Stimulated activated naive CD8-positive, alpha-beta T cell treated with anti-CD3 and anti-CD28 coated beads, Interleukin-15, Interleukin-2, amounts not matched to agents 100 ng/mL and 50 ng/mL, for 24 hours (primary cell): Measurements from ENCODE around the gene BCL7B.
"Not testable (repeated sequence)": the region's sequence is repeated elsewhere in the genome, so short reads cannot be mapped to it uniquely, and the experiment has no call there.

ENCODE experiments used
- H3K27ac Mint-ChIP-seq: one replicate; pipeline ENCODE4 v1.8.0; 2021; ENCODE audit warnings: mild to moderate bottlenecking, mixed read lengths
- H3K27me3 Mint-ChIP-seq: one replicate; pipeline ENCODE4 v1.8.0; 2021; ENCODE audit warnings: mixed read lengths
- H3K36me3 Mint-ChIP-seq: one replicate; pipeline ENCODE4 v1.8.0; 2021; ENCODE audit warnings: low read depth, mixed read lengths
- H3K4me1 Mint-ChIP-seq: one replicate; pipeline ENCODE4 v1.8.0; 2021; ENCODE audit warnings: low read depth, mixed read lengths
- H3K4me3 Mint-ChIP-seq: one replicate; pipeline ENCODE4 v1.8.0; 2021; ENCODE audit warnings: mild to moderate bottlenecking, mixed read lengths
- H3K9me3 Mint-ChIP-seq: one replicate; pipeline ENCODE4 v1.8.0; 2021; ENCODE audit warnings: mixed read lengths

The BCL7B gene

DNA sequence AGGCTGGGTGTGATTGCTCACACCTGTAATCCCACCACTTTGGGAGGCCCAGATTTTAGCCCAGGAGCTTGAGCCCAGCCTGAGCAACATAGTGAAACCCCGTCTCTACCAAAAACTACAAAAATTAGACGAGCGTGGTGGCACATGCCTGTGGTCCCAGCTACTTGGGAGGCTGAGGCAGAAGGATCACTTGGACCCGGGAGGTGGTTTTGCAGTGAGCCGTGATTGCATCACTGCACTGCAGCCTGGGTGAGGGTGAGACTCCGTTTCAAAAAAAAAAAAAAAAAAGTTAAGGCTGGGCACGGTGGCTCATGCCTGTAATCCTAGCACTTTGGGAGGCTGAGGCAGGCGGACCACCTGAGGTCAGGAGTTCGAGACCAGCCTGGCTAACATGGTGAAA lies 23.5 kb upstream of the BCL7B start:
- not testable (repeated sequence) for H3K27ac Mint-ChIP-seq, H3K9me3 Mint-ChIP-seq, H3K4me3 Mint-ChIP-seq, H3K27me3 Mint-ChIP-seq, H3K36me3 Mint-ChIP-seq
- peaks cover 30% of the 10 kb centered on the region for H3K4me1 Mint-ChIP-seq

DNA sequence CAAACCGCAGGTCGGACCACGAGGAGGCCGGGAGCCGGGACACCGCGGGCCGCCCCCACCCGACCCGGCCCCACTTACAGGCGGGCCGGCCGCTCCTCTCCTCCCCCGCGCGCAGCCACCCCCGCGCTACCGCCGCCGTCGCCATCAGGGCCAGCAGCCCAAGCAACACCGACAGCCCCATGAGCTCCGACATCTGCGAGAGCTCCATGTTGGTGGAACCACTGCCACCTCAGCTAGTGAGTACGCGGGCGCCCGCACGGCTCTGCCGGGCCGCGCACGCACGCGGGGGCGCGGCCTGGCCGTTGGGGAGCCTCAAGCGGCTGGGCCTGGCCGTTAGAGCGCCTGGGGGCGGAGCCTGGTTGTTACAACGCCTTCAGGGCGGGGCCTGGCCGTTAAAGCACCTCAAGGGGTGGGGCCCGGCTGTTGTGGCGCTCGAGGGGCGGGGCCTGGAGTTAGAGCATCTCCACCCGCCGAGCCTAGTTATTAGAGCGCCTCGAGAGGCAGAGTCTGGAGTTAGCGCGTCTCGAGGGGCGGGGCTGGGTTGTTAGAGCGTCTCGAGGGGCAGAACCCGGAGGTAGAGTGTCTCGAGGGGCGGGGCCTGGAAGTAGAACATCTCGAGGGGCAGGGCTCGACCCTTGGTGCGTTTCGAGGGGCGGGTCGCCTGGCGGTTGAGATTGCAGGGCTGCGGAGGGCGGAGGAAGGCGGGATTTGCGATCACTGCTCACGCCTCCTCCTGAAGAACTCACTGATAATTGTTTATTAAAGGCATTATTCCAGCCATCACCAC lies 21.0 kb upstream of the BCL7B start, which contains the start of gene TBL2:
TSS of gene TBL2 (minus strand) at position 238 of the 787 bp plus-strand sequence. CDS start at position 208, 30 bp downstream.
- Mint-ChIP-seq H3K4me1 (peaks cover 30% of the 10 kb centered on the region), H3K36me3 (peaks cover 14% of the 10 kb centered on the region), H3K27ac (peak within 1 kb of the TSS; percentile 99), H3K9me3 (no peaks in the 10 kb centered on the region), H3K27me3 (no peaks in the 10 kb centered on the region), H3K4me3 (peak within 1 kb of the TSS; percentile 94)

DNA sequence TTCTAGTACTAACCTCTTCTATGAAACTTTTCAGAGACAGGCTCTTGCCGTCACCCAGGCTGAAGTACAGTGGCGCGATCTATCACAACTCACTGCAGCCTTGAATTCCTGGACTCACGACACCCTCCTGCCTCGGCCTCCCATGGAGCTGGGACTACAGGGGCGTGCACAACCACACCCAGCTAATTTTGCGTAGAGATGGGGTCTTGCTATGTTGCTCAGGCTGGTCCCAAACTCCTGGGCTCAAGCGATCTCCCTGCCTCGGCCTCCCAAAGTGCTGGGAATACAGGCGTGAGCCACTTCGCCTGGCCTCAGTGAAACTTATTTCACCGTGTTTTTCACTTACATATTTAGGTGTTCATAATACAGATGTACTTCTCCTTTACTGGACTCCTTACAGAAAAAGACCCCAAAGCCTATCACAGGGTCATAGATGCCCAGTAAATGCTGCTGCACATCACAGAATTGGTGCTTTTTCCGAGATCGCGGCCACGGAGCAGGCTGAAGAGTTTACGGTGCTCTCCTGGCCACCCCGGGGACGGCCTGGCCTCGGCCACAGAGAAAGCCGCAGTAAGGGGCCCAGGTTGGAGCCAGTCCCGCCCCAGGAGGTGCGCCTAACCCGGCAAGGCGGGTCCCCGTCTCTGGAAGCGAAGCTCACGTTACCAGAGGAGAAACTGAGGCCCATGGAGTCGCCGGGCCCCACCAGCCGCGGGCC lies 20.3 kb upstream of the BCL7B start:
- H3K27me3 Mint-ChIP-seq, result no peaks in the 10 kb centered on the region
- peak overlapping the region; percentile 94 for H3K4me3 Mint-ChIP-seq
- H3K4me1 Mint-ChIP-seq, result peaks cover 30% of the 10 kb centered on the region
- no peaks in the 10 kb centered on the region for H3K9me3 Mint-ChIP-seq
- H3K36me3 Mint-ChIP-seq, result peaks cover 17% of the 10 kb centered on the region
- peak overlapping the region; percentile 97 for H3K27ac Mint-ChIP-seq

DNA sequence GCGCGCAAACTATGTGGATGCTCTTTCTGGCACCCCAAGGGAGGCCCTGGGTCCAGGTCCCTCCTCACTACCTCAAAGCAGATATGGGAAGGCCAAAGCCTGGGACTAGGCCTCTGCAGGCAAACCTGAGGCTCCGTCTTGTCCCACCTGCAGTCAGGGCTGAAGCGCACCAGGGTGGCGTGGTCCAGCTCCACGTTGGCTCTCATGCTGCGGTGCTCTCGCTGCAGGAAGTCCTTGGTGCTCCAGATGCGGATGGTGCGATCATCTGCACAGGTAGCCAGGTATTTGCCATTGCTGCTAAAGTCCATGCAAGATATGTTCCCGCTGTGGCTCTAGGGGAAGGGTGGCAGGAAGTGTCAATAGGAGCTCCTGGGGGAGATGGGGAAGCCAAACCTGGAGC lies 16.3 kb upstream of the BCL7B start:
- no peak overlapping the region for H3K4me3 Mint-ChIP-seq

DNA sequence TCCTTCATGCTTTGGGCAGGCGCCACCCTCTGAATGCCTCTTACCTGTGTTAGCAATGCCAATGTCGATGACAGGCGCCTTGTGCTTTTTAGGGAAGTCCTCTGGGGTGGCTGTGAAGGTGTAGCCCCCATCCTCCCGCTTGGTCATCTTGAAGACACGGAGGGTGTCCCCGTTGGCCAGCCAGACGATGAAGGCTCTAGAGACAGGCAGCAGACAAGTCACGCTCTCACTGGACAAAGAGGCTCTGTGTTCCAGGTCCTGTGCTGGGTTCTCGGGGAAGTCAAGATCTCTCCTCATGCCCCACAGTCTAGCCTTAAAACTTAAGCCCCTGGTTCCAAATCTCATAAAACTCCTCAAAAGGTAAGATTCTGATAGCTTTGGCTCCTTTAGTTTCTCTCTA lies 15.8 kb upstream of the BCL7B start:
- no peaks in the 10 kb centered on the region for H3K9me3 Mint-ChIP-seq
- no peak overlapping the region for H3K4me3 Mint-ChIP-seq
- no peaks in the 10 kb centered on the region for H3K27me3 Mint-ChIP-seq
- H3K4me1 Mint-ChIP-seq, result peaks cover 17% of the 10 kb centered on the region
- H3K36me3 Mint-ChIP-seq, result peaks cover 51% of the 10 kb centered on the region
- H3K27ac Mint-ChIP-seq, result no peak overlapping the region

More for the DNA sequence above, 16.3 kb upstream of the BCL7B start:
- Mint-ChIP-seq H3K4me1 (peaks cover 20% of the 10 kb centered on the region), H3K36me3 (peaks cover 50% of the 10 kb centered on the region), H3K27me3 (no peaks in the 10 kb centered on the region), H3K9me3 (no peaks in the 10 kb centered on the region), H3K27ac (no peak overlapping the region)

DNA sequence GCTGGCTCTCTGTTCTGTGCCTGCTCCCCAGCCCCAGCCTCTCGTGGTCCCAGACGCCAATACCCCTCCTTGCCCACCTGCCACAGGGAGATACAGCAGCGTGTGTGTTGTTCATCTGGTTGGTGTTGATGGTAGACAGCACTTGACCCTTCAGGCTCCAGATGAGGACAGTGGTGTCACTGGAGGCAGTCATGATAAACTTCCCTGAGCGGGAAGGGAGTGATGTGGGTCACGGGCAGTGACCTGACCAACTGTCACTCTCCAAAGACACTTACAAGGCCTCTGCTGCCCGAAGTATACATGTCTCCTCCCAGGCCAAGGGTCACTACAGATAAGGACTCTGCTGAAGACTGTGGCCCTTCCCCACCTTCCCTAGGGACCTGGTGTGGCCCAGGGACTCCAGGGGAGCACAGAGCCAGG lies 15.3 kb upstream of the BCL7B start:
- no peak overlapping the region for H3K27ac Mint-ChIP-seq
- no peaks in the 10 kb centered on the region for H3K27me3 Mint-ChIP-seq
- H3K4me1 Mint-ChIP-seq, result peaks cover 17% of the 10 kb centered on the region
- H3K9me3 Mint-ChIP-seq, result no peaks in the 10 kb centered on the region
- no peak overlapping the region for H3K4me3 Mint-ChIP-seq
- peaks cover 51% of the 10 kb centered on the region for H3K36me3 Mint-ChIP-seq

DNA sequence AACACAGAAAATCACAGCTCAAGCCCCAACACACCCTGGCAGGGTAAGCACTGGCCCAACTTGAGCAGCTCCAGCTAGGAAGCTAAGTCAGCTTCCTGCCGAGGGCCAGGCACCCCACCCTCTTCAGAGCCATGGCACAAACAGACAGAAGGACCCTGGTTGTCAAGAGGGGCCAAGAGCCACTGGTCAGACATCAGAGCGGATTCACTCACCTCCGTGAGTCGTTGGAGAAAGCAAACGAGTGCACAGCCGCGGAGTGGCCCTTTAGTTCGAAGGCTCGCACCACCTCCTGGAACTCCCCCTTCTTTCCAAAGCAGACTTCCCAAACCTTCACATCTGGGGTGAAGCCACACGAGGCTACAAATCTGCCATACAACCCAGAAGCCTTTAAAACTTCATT lies 13.5 kb upstream of the BCL7B start:
- H3K36me3 Mint-ChIP-seq, result peaks cover 46% of the 10 kb centered on the region

DNA sequence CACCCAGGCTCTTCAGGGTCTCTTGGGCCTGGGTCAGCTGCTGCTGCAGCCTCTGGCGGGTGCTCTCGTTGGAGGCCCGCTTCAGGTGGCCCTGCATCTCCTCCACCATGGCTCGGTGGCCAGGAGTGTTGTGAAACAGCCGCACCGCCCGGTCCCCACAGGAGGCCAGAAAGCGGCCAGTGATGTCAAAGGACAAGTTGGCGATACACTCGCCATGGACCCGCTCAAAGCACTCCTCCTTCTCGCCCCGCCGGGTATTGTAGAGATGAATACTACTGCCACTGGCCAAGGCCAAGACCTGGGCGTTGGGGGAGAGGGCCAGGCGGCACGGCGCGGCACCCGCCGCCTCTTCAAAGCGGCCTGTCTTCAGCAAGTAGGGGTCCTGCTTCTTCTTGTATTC lies 13.0 kb upstream of the BCL7B start:
- Mint-ChIP-seq H3K36me3 (peaks cover 46% of the 10 kb centered on the region), H3K4me1 (peaks cover 20% of the 10 kb centered on the region), H3K9me3 (no peaks in the 10 kb centered on the region), H3K27ac (no peak overlapping the region), H3K27me3 (no peaks in the 10 kb centered on the region), H3K4me3 (no peak overlapping the region)

More for the DNA sequence above, 13.5 kb upstream of the BCL7B start:
- Mint-ChIP-seq H3K27ac (no peak overlapping the region), H3K9me3 (no peaks in the 10 kb centered on the region), H3K4me3 (no peak overlapping the region), H3K27me3 (no peaks in the 10 kb centered on the region), H3K4me1 (peaks cover 15% of the 10 kb centered on the region)

DNA sequence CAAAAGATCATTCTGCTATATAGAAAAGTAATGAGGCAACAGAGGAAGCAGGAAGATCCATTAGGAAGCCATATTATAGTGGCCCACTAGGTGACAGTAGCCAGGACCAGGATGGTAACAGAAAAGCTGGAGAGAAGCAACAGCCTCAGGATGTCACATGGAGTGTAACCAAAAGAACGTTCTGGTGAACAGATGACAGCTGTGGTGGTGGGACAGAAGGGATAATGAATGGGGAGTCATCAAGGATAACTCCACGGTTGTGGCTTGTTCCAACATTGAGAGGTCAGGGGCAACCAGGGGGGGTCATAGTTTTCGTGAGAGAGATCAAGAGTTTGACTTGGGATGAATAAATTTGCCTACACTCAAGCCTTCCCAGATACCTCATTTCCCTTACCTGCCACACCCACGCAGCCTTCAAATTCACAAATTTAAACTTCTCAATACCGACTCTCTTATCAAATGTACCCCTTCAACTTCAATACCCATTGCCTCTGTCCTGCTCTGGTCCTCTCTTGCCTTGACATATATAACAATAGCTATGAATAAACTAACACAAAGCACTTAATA lies 11.6 kb upstream of the BCL7B start:
- Mint-ChIP-seq H3K4me1 (peaks cover 23% of the 10 kb centered on the region), H3K4me3 (no peak overlapping the region), H3K27ac (no peak overlapping the region), H3K27me3 (no peaks in the 10 kb centered on the region), H3K36me3 (peaks cover 41% of the 10 kb centered on the region), H3K9me3 (no peaks in the 10 kb centered on the region)

DNA sequence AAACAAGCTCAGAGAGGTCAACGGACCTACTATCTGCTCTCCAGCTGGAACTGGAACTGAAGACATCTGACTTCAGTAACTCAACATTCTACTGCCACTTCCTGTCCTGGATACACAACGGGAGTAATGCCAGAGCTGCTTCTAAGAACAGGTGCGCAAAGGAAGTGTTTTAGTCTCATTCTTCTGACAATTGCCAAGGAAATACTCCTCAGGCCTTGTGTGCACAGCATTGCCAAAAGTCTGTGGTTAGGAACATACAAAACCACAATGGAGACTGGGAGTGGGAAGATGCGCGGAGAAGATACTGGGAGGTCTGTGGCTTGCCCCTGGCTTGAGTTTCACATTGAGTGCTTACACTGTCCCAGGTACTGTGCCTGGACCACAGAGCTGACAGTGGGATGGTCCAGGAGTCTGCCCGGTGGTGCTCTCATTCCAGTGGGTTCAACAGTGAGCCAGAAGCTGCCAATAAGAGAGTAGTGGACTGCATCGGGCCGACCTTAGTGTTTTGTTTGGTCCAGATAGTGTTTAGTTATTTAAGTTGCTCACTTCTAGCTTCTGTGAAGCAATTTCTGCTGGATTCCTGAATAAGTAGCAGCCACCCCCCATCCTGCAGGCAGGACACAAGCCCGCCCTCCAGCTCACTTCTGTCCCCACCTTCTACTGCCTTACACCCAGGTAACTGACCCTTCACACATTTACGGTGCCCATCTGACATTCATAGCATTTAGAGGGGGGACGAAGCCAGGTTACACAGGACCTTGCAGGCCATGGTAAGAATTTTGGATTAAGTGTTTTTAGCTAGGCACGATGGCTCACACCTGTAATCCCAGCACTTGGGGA lies 10.6 kb upstream of the BCL7B start:
- Mint-ChIP-seq H3K36me3 (peaks cover 36% of the 10 kb centered on the region), H3K9me3 (no peaks in the 10 kb centered on the region), H3K4me1 (peaks cover 23% of the 10 kb centered on the region), H3K27me3 (no peaks in the 10 kb centered on the region), H3K27ac (peak overlapping the region; percentile 33), H3K4me3 (no peak overlapping the region)

DNA sequence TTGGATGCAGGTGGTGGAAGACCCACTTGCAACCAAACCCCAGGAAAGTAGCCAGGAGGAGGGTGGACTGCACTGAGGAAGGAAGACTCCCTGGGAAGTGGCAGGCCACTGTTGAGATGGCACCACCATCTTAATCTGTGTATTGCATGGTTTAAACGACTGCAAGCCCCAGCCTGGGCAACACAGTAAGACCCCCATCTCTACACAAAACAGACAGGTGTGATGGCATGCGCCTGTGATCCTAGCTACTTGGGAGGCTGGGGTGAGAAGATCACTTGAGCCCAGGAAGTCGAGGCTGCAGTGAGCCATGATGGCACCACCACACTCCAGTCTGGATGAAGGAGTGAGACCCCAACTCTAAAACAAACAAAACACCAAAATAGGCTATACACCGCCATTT lies 9.7 kb upstream of the BCL7B start:
- H3K4me3 Mint-ChIP-seq, result no peak overlapping the region
- H3K27me3 Mint-ChIP-seq, result no peaks in the 10 kb centered on the region
- peaks cover 27% of the 10 kb centered on the region for H3K36me3 Mint-ChIP-seq
- H3K27ac Mint-ChIP-seq, result no peak overlapping the region
- peaks cover 23% of the 10 kb centered on the region for H3K4me1 Mint-ChIP-seq
- H3K9me3 Mint-ChIP-seq, result no peaks in the 10 kb centered on the region

DNA sequence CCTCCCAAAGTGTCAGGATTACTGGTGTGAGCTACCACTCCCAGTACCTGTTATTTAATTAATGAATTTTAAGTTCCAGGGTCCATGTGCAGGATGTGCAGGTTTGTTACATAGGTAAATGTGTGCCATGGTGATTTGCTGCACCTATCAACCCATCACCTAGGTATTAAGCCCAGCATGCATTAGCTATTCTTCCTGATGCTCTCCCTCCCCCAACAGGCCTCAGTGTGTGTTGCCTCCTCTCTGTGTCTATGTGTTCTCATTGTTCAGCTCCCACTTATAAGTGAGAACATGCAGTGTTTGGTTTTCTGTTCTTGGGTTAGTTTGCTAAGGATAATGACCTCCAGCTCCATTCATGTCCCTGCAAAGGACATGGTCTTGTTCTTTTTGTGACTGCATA lies 8.9 kb upstream of the BCL7B start:
- not testable (repeated sequence) for H3K27ac Mint-ChIP-seq, H3K27me3 Mint-ChIP-seq, H3K9me3 Mint-ChIP-seq
- Mint-ChIP-seq H3K36me3 (peaks cover 22% of the 10 kb centered on the region), H3K4me1 (peaks cover 23% of the 10 kb centered on the region), H3K4me3 (peak overlapping the region; percentile 74)

DNA sequence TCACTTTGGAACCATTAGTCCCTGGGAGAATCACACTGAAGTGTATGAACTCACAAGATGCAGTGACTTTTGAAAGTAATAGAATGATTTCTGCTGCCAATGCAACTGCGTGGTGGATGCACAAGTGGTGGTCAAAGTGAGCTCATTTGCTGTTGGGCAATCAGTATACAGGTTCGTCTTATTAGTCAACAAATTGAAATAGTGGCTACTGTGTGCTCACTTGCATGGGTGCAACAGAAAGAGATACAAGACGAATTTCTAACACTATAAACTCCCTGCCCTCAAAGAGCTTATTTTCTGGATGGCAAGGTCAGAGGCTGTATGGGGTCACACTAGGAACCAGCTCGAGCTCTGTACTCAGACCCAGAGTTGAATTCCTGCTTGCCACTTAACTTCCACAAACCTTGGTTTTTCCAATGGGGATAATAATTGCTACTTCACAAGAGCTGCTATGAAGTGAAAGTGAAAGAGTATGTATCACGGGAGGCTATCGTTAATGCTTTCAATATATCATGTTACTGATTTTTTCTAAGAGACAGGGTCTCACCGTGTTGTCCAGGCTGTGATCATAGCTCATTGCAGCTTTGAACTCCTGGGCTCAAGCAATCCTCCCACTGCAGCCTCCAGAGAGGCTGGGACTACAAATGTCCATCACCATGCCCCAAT lies 8.3 kb upstream of the BCL7B start:
- Mint-ChIP-seq H3K27me3 (no peaks in the 10 kb centered on the region), H3K4me3 (peak overlapping the region; percentile 74), H3K4me1 (peaks cover 23% of the 10 kb centered on the region), H3K36me3 (peaks cover 17% of the 10 kb centered on the region), H3K9me3 (no peaks in the 10 kb centered on the region), H3K27ac (no peak overlapping the region)

DNA sequence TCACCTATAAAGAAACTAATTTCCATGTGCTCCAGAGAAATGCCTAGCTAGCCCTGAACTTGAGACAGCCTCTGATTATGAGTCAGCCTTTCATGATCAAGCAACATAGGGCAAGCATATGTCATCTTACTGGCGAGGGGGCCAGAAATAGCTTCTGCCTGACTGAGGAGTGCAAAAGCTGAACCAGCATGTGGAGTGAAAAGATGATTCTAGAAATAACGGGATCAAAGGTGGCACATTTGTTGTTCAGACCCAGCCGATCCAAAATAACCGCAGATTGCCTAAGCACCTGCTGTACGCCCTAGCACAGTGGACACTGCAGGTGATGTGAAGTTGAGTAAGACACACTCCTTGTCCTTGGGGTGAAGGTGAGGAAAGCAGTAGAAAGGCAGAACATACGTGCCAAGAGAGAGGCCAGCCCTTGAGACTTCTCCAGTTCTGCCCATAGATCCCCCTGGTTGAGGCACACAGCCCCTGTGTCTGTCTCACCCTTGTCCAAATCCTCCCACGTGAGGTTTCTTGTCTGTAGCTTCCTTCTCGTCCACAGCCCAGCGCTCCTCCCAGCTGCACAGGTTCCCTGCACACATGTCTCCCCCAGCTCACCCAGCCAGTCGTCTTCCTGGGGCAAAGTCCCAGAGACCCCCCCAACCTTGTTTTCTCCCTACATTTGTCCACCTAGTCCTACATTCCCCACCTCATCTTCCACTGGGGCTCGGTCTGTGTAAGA lies 2.8 kb upstream of the BCL7B start:
- Mint-ChIP-seq H3K4me1 (peaks cover 31% of the 10 kb centered on the region), H3K27ac (no peak overlapping the region), H3K36me3 (peaks cover 8% of the 10 kb centered on the region), H3K9me3 (no peaks in the 10 kb centered on the region), H3K27me3 (no peaks in the 10 kb centered on the region), H3K4me3 (no peak overlapping the region)
